ENCODE data around the gene PTS. TPM values are rescaled to one million over a fixed set of nuclear protein-coding genes. Genes with fewer than 3 reads are reported as not detected.

Gene PTS
- total RNA-seq, 1 donor from 2014 or later: 34.6 TPM

DNA sequence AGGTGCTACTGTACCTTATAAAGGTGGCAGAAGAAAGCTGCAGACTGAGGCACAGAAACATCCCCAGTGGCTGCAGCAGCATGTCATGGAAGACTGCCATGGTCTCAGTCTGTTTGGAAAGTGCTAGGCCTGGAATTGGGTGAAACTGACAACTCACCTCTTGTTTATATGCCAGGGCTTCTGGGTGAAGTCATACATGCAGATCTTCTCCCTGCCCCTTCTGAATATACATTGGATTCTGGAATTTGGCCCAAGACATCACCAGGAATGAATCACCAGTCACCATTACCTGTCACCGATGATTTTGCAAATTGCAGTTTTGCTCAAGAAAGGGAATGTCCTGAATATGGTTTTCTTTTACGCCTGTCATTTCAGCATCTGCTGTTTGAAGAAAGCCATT is 34.3 kb downstream of the PTS start, which contains the start of gene PLET1:
Gene PLET1 (minus strand): TSS at position 371 of the 400 bp plus-strand sequence. CDS start 271 bp downstream, at position 100.
- DNase-seq (ENCODE audit: low spot score): no peak

DNA sequence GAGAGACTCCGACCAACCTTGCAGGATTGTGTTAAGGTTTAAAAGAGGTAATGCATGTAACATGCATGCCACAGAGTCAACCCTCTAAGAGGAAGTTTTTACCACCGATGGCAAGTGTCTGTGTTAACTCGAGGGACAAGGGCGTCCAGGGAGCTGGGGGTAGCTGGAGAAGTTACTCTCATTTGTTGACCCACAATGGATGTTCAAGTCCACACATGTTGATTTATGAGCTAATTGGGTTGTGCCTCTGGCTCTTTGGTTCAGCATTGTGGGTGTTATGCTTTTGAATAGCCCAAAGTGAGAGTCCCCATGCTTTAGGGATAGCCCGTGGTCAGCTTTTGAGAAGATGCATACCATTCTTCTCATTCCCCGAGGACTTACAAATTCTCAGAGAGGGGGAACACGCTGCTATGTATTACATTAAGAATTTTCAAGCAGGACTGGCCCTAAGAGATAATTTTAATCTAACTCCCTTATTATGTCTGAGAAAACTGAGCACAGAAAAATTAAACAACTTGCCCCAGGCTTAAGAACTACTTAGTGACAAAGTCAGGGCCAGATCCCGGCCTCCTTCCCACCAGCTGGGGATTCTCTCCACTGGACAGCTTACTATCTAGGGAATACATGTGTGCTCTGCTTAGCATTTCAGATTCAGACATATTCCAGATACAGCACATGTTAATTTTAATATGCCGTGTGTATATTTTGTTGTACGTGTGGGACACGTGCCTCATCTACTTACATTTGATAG is 39.6 kb downstream of the PTS start:
- DNase-seq (ENCODE audit: low spot score): no peak

DNA sequence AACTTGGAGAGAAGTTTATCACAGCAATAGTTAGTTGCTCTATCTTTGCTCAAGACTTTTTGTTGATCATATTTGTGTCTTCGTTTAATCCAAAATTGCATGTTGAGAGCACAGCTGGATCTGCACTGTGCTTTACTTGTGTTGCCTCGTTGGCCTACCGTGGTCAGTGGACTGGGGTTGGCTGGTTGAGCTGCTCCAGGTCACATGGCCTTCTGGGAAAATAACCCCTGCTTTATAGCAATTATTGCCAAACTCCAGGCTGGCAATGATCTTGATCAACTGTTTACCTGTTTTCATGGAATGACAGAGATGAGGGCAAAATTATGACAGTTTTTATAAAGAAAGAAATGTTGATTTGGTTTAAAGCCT is 40.2 kb downstream of the PTS start:
- no peak for DNase-seq (ENCODE audit: low spot score)

DNA sequence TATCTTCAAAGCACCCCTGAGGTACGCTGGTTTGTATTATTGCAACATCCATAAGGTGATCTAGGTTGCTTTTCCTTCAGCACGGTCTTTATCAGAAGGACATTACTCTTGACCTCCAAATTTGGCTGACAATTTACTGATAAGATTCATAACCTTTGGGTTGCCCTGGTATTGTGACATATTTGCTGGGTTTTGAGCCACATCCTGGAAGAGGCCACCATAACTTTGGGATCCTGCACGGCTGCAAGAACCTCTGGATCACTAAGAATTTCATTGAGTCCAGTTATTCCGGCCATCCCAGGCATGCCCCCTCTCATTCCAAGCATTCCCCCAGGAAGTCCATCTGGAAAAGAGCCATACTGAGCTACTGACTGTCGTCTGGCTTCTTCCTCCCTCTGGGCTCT is 41.0 kb downstream of the PTS start:
- no peak for DNase-seq (ENCODE audit: low spot score)

DNA sequence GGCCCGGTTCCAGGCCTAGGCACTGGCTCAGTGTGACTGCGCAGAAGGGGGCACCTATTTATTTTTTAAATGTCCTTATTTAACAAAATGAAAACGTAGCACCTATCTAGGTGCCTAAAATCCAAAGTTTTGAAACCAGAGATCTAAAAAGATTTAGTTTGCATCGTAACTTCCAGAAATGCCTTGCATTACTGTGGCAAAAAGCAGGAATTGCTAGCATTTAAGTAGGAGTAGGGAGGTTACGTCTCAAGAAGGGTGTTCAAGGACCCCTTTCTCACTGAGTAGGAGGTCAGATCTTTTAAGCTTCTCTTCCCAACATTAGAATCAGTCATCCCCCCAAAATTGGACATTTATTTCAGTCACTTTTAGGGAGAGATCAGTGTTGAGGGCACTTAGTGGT is 42.2 kb downstream of the PTS start:
- DNase-seq (ENCODE audit: low spot score): no peak

DNA sequence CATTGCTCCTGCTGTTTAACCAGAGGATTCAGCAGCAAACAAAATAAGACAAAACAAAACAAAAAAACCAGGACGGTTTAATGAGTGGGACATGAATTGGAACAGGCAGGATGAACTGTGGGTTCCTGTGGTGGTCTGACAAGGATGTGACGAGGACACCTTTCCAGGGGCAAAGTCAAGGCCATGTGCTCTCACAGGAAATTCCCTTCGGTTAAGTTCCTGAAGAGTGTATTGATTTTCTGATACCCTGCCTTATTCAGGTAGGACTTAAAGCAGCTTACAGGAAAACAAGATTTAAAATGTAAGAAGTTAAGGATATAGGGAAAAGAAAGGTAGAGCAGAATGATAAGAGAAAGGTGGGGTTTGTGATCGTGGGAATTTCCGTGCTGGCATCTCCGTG is 42.9 kb downstream of the PTS start:
- DNase-seq (ENCODE audit: low spot score): no peak

DNA sequence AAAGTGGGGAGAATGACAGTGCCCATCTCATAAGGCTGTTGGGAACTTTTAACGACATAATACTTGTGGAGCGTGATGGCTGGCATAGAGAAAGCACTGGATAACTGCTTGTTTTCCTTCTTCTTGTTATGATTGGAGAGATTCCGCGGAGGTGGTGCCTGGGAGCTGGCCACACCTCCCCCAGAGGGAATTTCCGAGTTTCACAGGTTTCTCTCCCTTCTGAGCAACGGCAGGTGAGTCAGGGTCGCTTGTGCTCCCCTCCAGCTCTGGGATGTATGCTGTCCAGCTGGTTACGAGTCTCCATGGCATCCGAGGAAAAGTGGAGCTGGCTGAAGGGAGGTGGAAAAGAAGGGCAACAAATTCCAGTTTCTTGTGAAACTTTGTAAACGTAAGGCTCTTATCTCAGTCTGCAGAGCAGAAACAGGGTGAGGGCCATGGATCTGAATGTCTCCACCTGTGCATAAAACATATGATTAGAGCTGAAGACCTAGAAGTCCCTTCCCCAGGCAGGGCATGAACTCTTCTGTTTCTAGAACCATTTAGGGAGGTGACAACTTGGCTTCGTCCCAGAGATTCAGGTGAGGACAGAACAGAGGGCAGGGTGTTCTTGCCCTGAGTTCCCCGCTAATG is 44.4 kb downstream of the PTS start:
- no peak for DNase-seq (ENCODE audit: low spot score)

DNA sequence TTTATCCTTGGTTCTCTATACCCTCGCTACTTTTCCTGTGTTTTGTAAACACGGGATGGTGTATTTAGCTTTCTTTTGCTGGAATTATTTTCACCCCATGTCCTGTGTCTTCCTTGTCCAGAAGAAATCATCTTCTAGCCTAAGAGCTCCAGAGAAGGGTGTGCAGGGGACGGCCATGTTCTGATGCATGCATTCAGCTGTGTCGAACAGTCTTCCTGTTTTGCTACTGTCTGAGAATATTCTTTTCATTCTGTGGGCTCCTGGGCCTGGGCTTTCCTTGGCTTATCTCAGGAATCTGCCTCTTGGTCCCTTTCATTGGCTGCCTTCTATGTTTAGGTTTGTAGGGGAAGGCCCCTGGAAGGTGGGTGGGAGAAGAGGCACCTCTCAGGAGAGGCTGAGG is 45.0 kb downstream of the PTS start:
- no peak for DNase-seq (ENCODE audit: low spot score)

DNA sequence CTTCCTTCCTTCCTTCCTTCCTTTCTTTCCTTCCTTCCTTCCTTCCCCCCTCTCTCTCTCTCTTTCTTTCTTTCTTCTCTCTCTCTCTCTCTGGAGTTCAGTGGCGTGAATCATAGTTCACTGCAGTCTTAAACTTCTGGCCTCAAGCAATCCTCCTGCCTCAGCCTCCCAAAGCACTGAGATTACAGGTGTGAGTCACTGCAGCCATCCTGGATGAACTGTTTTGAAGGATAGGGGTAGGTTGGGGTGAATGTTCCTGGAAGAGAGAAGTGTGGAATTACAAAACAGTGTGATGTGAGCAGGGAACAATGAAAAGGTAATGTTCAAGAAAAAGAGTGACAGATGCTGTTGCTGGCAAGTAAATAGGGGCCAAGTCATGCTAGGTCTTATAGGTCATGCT is 46.8 kb downstream of the PTS start:
- no peak for DNase-seq (ENCODE audit: low spot score)

DNA sequence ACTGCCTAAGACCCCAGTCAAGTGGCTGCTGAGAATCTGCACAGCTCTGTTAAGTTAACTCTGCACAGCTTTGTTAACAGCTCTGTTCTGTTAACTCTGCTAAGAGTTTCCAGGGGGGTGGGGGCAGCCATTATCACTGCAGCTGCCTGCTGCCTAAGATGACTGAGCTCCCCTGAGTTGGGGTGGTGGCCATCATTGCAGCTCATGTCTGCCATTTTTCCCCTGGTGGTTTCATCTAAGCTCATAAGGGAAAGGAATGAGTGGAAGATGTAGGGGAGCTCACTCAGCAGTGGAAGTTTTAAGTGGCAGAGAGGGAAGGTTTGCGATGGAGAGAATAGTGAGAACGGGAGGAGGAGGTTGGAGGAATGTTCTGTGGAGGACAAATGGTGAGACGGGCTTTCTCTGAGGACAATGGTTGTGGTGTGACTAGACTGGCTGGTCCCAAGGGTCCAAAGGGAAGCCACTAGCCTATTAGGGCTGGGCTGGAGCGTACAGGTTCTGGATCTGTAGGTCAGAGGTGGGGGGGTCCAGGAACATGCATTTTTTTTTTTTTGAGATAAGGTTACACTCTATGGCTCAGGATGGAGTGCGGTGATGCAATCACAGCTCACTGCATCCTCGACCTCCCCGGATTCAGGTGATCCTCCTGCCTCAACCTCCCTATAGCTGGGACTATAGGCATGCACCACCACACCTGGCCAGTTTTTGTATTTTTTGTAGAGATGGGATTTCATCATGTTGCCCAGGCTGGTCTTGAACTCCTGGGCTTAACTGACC is 48.0 kb downstream of the PTS start:
- DNase-seq (ENCODE audit: low spot score): no peak

DNA sequence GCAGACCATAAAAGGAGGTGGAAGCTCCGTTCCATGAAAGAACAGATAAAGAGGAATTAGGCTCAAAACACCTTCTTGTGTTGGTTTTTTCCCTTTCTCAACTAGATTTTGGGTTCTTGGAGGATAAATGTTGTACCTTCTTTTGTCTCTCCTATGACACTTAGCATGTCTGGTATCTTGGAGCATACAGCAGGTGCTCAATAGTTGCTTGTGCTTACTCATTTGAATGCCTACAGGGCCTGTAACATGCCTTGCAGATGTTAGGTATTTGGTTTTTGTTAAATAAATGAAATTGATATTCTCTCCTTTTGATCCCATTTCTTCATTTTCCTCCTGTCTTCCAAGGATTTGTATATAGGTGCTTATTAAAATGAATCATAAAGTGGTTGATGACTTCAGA is 50.8 kb downstream of the PTS start:
- DNase-seq (ENCODE audit: low spot score): no peak

DNA sequence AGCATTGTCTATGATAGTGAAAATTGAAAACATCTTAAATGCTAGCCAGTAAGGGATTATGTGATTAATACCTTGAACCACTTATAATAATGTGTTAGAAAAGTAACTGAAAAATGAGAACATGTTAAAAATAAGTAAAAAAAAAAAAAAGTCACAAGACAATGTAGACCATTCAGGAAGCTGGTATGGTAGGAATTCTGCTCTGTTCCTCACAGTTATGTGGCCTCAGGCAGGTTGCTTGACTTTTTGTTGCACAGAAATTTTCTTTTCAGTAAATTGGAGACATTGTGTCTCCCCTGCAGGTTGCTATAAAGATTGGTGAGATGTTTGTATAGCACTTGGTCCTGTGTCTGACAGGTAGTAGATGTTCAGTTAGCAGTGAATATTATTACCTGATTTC is 51.7 kb downstream of the PTS start:
- DNase-seq (ENCODE audit: low spot score): no peak

DNA sequence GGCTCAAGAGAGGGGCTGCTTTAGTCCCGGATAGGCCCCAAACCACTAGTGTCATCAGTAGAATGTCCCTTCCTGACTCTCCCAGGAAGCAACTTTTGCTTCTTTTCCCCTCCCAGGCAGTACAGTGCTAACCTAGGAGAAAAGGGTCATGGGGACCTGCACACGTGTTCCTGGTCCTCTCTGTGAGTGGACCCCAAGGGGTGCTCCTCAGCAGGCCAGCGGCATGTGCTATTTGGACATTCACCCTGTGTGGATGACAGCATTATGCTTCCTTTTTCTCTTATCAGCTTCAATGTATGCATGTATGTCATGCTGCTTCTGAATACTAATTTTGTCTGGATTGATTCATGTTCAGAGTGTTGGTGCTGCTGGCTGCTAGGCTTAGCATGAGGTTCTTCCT is 52.6 kb downstream of the PTS start:
- no peak for DNase-seq (ENCODE audit: low spot score)

DNA sequence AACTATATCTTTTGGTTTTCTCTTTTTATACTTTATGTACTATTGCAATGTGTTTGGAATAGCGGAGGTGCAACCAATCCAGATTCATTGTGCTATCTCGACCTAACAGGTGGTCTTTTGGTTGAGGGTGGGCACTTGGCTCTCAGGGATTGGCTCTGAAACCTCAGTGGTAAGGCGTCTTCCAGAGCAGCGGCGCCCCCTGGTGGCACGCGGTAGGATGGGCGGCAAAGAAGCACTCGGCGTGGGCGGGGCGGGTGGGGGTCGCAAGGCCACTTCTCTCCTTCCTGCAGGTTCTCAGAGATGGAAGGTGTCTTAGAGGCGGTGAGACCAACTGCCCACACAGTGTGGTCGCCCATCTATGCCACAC is 53.7 kb downstream of the PTS start:
- DNase-seq (ENCODE audit: low spot score): no peak

DNA sequence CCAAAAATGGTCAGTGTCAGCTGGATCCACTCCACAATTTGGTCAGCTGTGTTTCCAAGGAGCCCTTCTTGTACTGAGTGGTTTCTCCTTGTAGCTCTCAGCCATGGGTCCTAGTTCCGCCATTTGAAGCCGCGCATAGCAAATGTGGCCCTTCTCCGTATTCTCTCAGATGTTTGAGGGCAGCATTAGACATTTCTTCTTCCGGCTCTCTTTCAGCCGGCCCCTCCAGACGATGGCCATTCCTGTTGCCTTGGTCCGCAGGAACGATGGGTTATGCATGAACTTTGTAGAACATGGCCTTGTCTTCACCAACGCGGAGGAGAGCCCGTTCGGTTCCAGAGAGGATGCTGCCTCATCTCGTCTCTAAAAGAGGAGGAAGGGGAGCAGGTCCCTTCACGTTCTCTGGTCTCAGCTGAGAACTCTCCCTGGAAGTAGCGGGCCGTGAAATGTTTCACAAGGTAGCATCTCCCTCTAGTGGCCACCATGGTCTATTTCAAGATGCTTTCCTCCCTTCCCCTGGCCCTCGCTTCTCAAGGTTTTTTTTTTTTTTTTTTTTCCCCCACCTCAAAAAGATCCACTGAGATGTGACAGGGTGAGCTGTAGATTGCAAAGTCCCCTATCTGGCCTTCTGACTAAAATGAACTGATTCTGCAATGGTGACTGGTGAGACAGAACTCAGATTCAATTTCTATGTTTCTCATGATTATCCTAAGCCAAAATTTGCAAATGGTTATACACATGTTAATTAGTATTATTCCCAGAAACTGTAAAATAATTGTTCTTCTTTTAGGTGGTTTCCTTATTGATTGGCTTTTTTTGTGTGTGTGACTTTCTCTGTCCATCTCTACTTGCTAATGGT is 54.3 kb downstream of the PTS start:
- no peak for DNase-seq (ENCODE audit: low spot score)

DNA sequence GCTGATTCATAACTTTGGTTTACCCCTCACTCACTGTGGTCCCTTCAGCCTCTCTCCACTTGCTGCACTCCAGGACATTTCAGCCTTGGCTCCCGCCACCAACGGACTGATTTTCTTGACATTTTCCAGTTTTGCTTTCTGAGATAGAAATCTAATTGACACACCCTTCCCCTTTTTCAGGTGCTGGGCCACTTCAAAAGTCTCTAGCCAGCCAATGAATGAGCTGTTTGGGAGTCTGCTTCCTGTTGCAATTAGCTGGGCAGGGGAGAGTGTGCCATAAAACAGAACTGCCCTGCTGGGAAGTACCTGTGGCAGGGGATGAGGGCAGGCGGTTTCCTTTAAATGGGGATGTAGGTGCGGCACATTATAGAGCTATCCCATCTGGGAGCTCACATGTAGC is 55.5 kb downstream of the PTS start:
- DNase-seq (ENCODE audit: low spot score): no peak

Other genes starting within 250 kb of the PTS start
- gene DLAT, start 201.0 kb upstream of the PTS start, total RNA-seq: 77.7 TPM
- 1.5 TPM for gene PIH1D2, start 152.4 kb upstream of the PTS start, total RNA-seq
- gene NKAPD1, start 152.1 kb upstream of the PTS start, total RNA-seq: 13.6 TPM
- gene TIMM8B, start 139.7 kb upstream of the PTS start, total RNA-seq: 57.2 TPM
- 86.4 TPM for gene SDHD, start 139.6 kb upstream of the PTS start, total RNA-seq
- 14.7 TPM for gene IL18, start 62.3 kb upstream of the PTS start, total RNA-seq
- gene TEX12, start 59.1 kb upstream of the PTS start, total RNA-seq: not detected
- 2.5 TPM for gene BCO2, start 50.9 kb upstream of the PTS start, total RNA-seq
- not detected for gene PLET1, start 34.4 kb downstream of the PTS start, total RNA-seq

All from mesenteric fat pad (tissue), 1 donor.